ENCODE results near the gene TCHHL1.

DNA sequence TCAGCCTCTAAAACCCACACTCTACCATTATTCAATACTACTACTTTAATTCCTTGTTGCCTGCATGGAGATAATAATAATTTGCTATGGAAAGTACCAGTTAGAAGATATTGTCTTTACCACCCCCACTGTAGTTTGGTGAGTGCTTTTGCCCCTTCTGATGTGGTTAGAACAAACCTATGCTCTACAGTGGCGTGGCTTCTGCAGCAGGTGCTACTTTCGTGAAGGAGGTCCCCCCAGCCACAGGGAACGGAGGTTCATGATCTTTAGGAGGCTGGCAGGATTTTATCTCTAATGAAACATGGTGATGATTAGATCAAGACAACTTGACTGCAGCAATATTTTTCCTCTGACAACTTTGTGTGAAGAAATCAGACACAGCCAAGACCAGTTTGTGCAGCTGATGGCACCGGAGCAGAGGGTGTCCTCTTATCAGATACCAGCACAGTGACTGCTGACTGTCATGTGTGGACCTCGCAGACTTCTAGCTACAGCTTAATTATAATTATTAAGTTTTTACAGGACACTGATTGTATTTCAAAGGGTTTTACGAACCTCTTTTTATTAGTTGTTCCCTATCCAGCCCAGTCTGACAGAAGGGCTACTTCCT is 37.1 kb upstream of the TCHHL1 start:
- TF ChIP-seq RNF2 (IDR thresholded peaks at IDR 0.05) (no peak), ZC3H4 (CRISPR knock-in tag; IDR thresholded peaks at IDR 0.05; ENCODE audit: borderline replicate concordance) (no peak), CBX3 (IDR thresholded peaks at IDR 0.05; ENCODE audit: borderline replicate concordance in 1 of 2, low read length in 2 of 2) (no peak), SMARCB1 (IDR thresholded peaks at IDR 0.05; ENCODE audit: insufficient read length, low read depth) (no peak), RAD21 (CRISPR knock-in tag; conservative IDR thresholded peaks at IDR 0.05 in 1 of 2, IDR thresholded peaks at IDR 0.05 in 1 of 2) (no peak), L3MBTL2 (IDR thresholded peaks at IDR 0.05) (no peak), MEIS2 (IDR thresholded peaks at IDR 0.05; ENCODE audit: partially characterized antibody) (no peak), ZNF232 (CRISPR knock-in tag; IDR thresholded peaks at IDR 0.05) (no peak), ZZZ3 (IDR thresholded peaks at IDR 0.05) (no peak), NFE2L1 (tag; IDR thresholded peaks at IDR 0.05; ENCODE audit: borderline replicate concordance, low read depth) (no peak), GABPB1 (CRISPR knock-in tag; IDR thresholded peaks at IDR 0.05) (no peak), HOXB6 (CRISPR knock-in tag; IDR thresholded peaks at IDR 0.05; ENCODE audit: borderline replicate concordance) (no peak), ZNF785 (CRISPR knock-in tag; IDR thresholded peaks at IDR 0.05) (no peak)
- TF ChIP-seq, protein P1, sequence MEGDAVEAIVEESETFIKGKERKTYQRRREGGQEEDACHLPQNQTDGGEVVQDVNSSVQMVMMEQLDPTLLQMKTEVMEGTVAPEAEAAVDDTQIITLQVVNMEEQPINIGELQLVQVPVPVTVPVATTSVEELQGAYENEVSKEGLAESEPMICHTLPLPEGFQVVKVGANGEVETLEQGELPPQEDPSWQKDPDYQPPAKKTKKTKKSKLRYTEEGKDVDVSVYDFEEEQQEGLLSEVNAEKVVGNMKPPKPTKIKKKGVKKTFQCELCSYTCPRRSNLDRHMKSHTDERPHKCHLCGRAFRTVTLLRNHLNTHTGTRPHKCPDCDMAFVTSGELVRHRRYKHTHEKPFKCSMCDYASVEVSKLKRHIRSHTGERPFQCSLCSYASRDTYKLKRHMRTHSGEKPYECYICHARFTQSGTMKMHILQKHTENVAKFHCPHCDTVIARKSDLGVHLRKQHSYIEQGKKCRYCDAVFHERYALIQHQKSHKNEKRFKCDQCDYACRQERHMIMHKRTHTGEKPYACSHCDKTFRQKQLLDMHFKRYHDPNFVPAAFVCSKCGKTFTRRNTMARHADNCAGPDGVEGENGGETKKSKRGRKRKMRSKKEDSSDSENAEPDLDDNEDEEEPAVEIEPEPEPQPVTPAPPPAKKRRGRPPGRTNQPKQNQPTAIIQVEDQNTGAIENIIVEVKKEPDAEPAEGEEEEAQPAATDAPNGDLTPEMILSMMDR (IDR thresholded peaks at IDR 0.05 in 2 of 3, conservative IDR thresholded peaks at IDR 0.05 in 1 of 3; ENCODE audit: insufficient read depth in 2 of 3, low read depth in 1 of 3, low read length in 3 of 3) = no peak
